Fibroblast of lung (primary cell): ENCODE results near the gene ZC3H15. TPM values are rescaled to one million over a fixed set of nuclear protein-coding genes. Genes with fewer than 3 reads are reported as not detected.
A peak's percentile ranks its signal among the peaks of the same experiment; 100 is the strongest.

Experiments used
- DNase-seq, 2 donors: peaks; one replicate each; pipeline versions ENCODE4 v3.0.0 to v3.0.0-alpha.2; 2010; ENCODE audit warnings: low read depth in 2 of 2
- H2AFZ ChIP-seq: 2 replicates; pipeline ENCODE4 v1.5.1; 2012; ENCODE audit warnings: low read length, control low read depth, inconsistent platforms
- H3K27ac ChIP-seq: 2 replicates; pipeline ENCODE4 v1.5.1; 2011; ENCODE audit warnings: low read length, control low read depth; ENCODE audit not compliant: insufficient read depth
- H3K27me3 ChIP-seq: 2 replicates; pipeline ENCODE4 v1.5.1; 2011; ENCODE audit warnings: mild to moderate bottlenecking, low read length; ENCODE audit not compliant: control insufficient read depth, insufficient read depth
- H3K36me3 ChIP-seq: 2 replicates; pipeline ENCODE4 v1.5.1; 2011; ENCODE audit warnings: low read length; ENCODE audit not compliant: control insufficient read depth, insufficient read depth
- H3K4me1 ChIP-seq: 2 replicates; pipeline ENCODE4 v1.5.1; 2011; ENCODE audit warnings: low read length; ENCODE audit not compliant: control insufficient read depth, insufficient read depth; ENCODE audit errors: extremely low read depth
- H3K4me2 ChIP-seq: 2 replicates; pipeline ENCODE4 v1.5.1; 2011; ENCODE audit warnings: low read length, control low read depth; ENCODE audit not compliant: insufficient read depth; ENCODE audit errors: extremely low read depth
- H3K4me3 ChIP-seq, 4 experiments: fragments of 200-600 bp in 1 of 4; sonication (generic) in 1 of 4; replicated peaks in 1 of 4; 2 replicates each; pipeline ENCODE4 v1.5.1; 2011 to 2016; ENCODE audit warnings: low read length in 4 of 4, low read depth in 3 of 4, mild to moderate bottlenecking in 3 of 4, control low read depth in 2 of 4, inconsistent platforms in 1 of 4, mixed read lengths in 1 of 4; ENCODE audit not compliant: insufficient read depth in 1 of 4; ENCODE audit errors: control extremely low read depth in 1 of 4
- H3K79me2 ChIP-seq: 2 replicates; pipeline ENCODE4 v1.5.1; 2012; ENCODE audit warnings: mild to moderate bottlenecking, low read length, inconsistent platforms; ENCODE audit not compliant: control insufficient read depth, insufficient read depth
- H3K9ac ChIP-seq: 2 replicates; pipeline ENCODE4 v1.5.1; 2011; ENCODE audit warnings: mild to moderate bottlenecking, low read length, control low read depth; ENCODE audit not compliant: insufficient read depth
- H3K9me3 ChIP-seq: 2 replicates; pipeline ENCODE4 v1.5.1; 2012; ENCODE audit warnings: low read depth, low read length; ENCODE audit not compliant: control insufficient read depth, insufficient read depth
- H4K20me1 ChIP-seq: 2 replicates; pipeline ENCODE4 v1.5.1; 2011; ENCODE audit warnings: low read length; ENCODE audit not compliant: control insufficient read depth, insufficient read depth; ENCODE audit errors: extremely low read depth
- CTCF ChIP-seq, 2 donors: IDR thresholded peaks in 1 of 2; conservative IDR thresholded peaks in 1 of 2; 1 replicate in 1 of 2; 2 replicates in 1 of 2; pipeline ENCODE4 v1.5.1; 2011 to 2012; ENCODE audit warnings: low read length in 2 of 2, control low read depth in 1 of 2, inconsistent platforms in 1 of 2, low read depth in 1 of 2, mild to moderate bottlenecking in 1 of 2
- EZH2 ChIP-seq: IDR thresholded peaks from 2 replicates; pipeline ENCODE4 v1.5.1; 2012; ENCODE audit warnings: low read length, control low read depth, mild to moderate bottlenecking; ENCODE audit errors: missing control alignments
- polyA plus RNA-seq, 2 donors: library from polyadenylated mRNA; depleted of rRNA in 1 of 2; stranded (reverse) in 1 of 2; unstranded in 1 of 2; fragments of >200 nt; gene quantifications; 2 replicates each; pipeline ENCODE4 v1.2.1, GENCODE V29; 2011 to 2012; ENCODE audit warnings: missing spikeins in 1 of 2
- total RNA-seq: library from RNA; depleted of rRNA; stranded (reverse); fragments of >200 nt; gene quantifications from 2 replicates; pipeline ENCODE4 v1.2.1, GENCODE V29; 2014

Gene ZC3H15
- total and polyA plus RNA-seq, 2 donors (not counting 1 experiment from before 2014, with no cell fraction given): 79.9 to 83.8 TPM

GRCh38 chr2:186457908-186458307 lies 28.2 kb upstream of the ZC3H15 start:
- Histone ChIP-seq H3K9me3 (no peaks in the 10 kb centered on the region), H3K4me3 (no peak overlapping the region), H3K9ac (no peak overlapping the region), H3K4me2 (no peak overlapping the region), H3K27me3 (no peaks in the 10 kb centered on the region), H3K36me3 (no peaks in the 10 kb centered on the region), H3K27ac (no peak overlapping the region), H2AFZ (no peak overlapping the region), H3K79me2 (no peaks in the 10 kb centered on the region), H4K20me1 (no peaks in the 10 kb centered on the region), H3K4me1 (no peaks in the 10 kb centered on the region)
- peak in 1 of 2 donors; percentile 42 for DNase-seq
- no peak for TF ChIP-seq CTCF (conservative IDR thresholded peaks at IDR 0.05 in 1 of 2, IDR thresholded peaks at IDR 0.05 in 1 of 2; ENCODE audit: low read depth in 1 of 2, low read length in 2 of 2)
- TF ChIP-seq EZH2: no peak

- no peaks in the 10 kb centered on the region for H3K36me3 ChIP-seq
Observed at GRCh38 chr2:186459009-186459408, 27.1 kb upstream of the ZC3H15 start.

GRCh38 chr2:186460465-186460864 lies 25.6 kb upstream of the ZC3H15 start:
- Histone ChIP-seq H3K4me3 (no peak overlapping the region), H3K4me2 (no peak overlapping the region), H3K9me3 (no peaks in the 10 kb centered on the region), H3K27ac (no peak overlapping the region), H3K9ac (no peak overlapping the region), H3K4me1 (no peaks in the 10 kb centered on the region), H3K79me2 (no peaks in the 10 kb centered on the region), H4K20me1 (no peaks in the 10 kb centered on the region), H3K36me3 (no peaks in the 10 kb centered on the region), H3K27me3 (no peaks in the 10 kb centered on the region), H2AFZ (no peak overlapping the region)
- peak; percentile 22 to 29 for DNase-seq
- TF ChIP-seq CTCF (conservative IDR thresholded peaks at IDR 0.05 in 1 of 2, IDR thresholded peaks at IDR 0.05 in 1 of 2; ENCODE audit: low read depth in 1 of 2, low read length in 2 of 2) (peak; percentile 29), EZH2 (no peak)

More at GRCh38 chr2:186459009-186459408, 27.1 kb upstream of the ZC3H15 start:
- no peaks in the 10 kb centered on the region for H3K27me3 ChIP-seq
- TF ChIP-seq CTCF (conservative IDR thresholded peaks at IDR 0.05 in 1 of 2, IDR thresholded peaks at IDR 0.05 in 1 of 2; ENCODE audit: low read depth in 1 of 2, low read length in 2 of 2) (peak in 1 of 2 donors; percentile 27), EZH2 (no peak)
- H3K4me3 ChIP-seq: no peak overlapping the region
- no peaks in the 10 kb centered on the region for H4K20me1 ChIP-seq
- peak; percentile 30 to 42 for DNase-seq
- H2AFZ ChIP-seq: no peak overlapping the region
- no peak overlapping the region for H3K27ac ChIP-seq
- H3K4me2 ChIP-seq: no peak overlapping the region
- H3K9me3 ChIP-seq: no peaks in the 10 kb centered on the region
- no peak overlapping the region for H3K9ac ChIP-seq
- no peaks in the 10 kb centered on the region for H3K4me1 ChIP-seq
- H3K79me2 ChIP-seq: no peaks in the 10 kb centered on the region
